Lung (tissue), 12 donors: Measurements from ENCODE around the gene ST6GALNAC5. TPM values are rescaled to one million over a fixed set of nuclear protein-coding genes. Genes with fewer than 3 reads are reported as not detected.

Source experiments
- ATAC-seq: fragments of 200-7000 bp; cut with Tn5 transposase; one replicate; pipeline ENCODE4 v1.9.1; 2020; ENCODE audit warnings: moderate number of reproducible peaks; ENCODE audit not compliant: insufficient read depth, low FRiP score
- DNase-seq, 3 donors: peaks; one replicate each; pipeline ENCODE4 v3.0.0-alpha.2; 2013 to 2017
- H3K27ac ChIP-seq, 2 donors: one replicate each; pipeline ENCODE4 v1.5.1; 2013; ENCODE audit warnings: mild to moderate bottlenecking in 2 of 2, moderate library complexity in 2 of 2, control low read depth in 1 of 2, inconsistent platforms in 1 of 2, low read depth in 1 of 2, low read length in 1 of 2
- H3K27me3 ChIP-seq, 3 donors: one replicate each; pipeline ENCODE4 v1.5.1; 2013; ENCODE audit warnings: low read length in 2 of 3; ENCODE audit not compliant: control insufficient read depth in 3 of 3, insufficient read depth in 3 of 3
- H3K36me3 ChIP-seq, 4 donors: one replicate each; pipeline ENCODE4 v1.5.1; 2013; ENCODE audit warnings: low read length in 4 of 4, mild to moderate bottlenecking in 1 of 4, moderate library complexity in 1 of 4; ENCODE audit not compliant: control insufficient read depth in 4 of 4, insufficient read depth in 4 of 4
- H3K4me1 ChIP-seq, 5 donors: one replicate each; pipeline ENCODE4 v1.5.1; 2013; ENCODE audit warnings: low read length in 5 of 5, mild to moderate bottlenecking in 2 of 5, moderate library complexity in 1 of 5; ENCODE audit not compliant: control insufficient read depth in 5 of 5, insufficient read depth in 5 of 5
- H3K4me3 ChIP-seq: one replicate; pipeline ENCODE4 v1.5.1; 2013; ENCODE audit warnings: mild to moderate bottlenecking, control low read depth, moderate library complexity
- H3K9ac ChIP-seq, 2 donors: one replicate each; pipeline ENCODE4 v1.5.1; 2013; ENCODE audit warnings: low read length in 2 of 2, control low read depth in 1 of 2; ENCODE audit not compliant: insufficient read depth in 1 of 2
- H3K9me3 ChIP-seq, 4 donors: one replicate each; pipeline ENCODE4 v1.5.1; 2013; ENCODE audit warnings: low read length in 3 of 4, mild to moderate bottlenecking in 1 of 4, moderate library complexity in 1 of 4; ENCODE audit not compliant: control insufficient read depth in 4 of 4, insufficient read depth in 3 of 4
- WGBS, 2 donors: extraction: QIAGEN DNeasy Blood & Tissue Kit; methylation state at CpG; one replicate each; pipeline ENCODE4 v1.1.7; 2013; 5-methylcytosine and 5-hydroxymethylcytosine counted together
- polyA plus RNA-seq, 2 donors: library from polyadenylated mRNA; stranded (reverse); fragments of 200-250 nt; gene quantifications; one replicate each; pipeline ENCODE4 v1.2.1, GENCODE V29; 2013
- total RNA-seq, 2 donors: library from RNA; depleted of rRNA in 1 of 2; stranded (reverse); fragments of >200 nt in 1 of 2; gene quantifications; one replicate each; pipeline ENCODE4 v1.2.1, GENCODE V29; 2014 to 2021
- TF ChIP-seq, protein P1 (sequence below): IDR thresholded peaks from 2 replicates; pipeline ENCODE4 v1.5.1; 2012; ENCODE audit warnings: mild to moderate bottlenecking; ENCODE audit errors: control extremely low read depth, extremely low read depth
- donor health status: control.
- donor health status: control.
- donor health status: Bipolar disorder and iron deficiency.
- donor health status: healthy.
- donor health status: DM: yes; HTN: yes; CAD: no.

Gene ST6GALNAC5
- total and polyA plus RNA-seq, 4 donors, result 3.6 to 45.8 (median 15.9) TPM

- TF ChIP-seq, protein P1, sequence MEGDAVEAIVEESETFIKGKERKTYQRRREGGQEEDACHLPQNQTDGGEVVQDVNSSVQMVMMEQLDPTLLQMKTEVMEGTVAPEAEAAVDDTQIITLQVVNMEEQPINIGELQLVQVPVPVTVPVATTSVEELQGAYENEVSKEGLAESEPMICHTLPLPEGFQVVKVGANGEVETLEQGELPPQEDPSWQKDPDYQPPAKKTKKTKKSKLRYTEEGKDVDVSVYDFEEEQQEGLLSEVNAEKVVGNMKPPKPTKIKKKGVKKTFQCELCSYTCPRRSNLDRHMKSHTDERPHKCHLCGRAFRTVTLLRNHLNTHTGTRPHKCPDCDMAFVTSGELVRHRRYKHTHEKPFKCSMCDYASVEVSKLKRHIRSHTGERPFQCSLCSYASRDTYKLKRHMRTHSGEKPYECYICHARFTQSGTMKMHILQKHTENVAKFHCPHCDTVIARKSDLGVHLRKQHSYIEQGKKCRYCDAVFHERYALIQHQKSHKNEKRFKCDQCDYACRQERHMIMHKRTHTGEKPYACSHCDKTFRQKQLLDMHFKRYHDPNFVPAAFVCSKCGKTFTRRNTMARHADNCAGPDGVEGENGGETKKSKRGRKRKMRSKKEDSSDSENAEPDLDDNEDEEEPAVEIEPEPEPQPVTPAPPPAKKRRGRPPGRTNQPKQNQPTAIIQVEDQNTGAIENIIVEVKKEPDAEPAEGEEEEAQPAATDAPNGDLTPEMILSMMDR, result no peak
- ATAC-seq (no peak), DNase-seq (no peak)
- Histone ChIP-seq H3K27me3 (no peaks in the 10 kb centered on the region), H3K4me3 (no peak overlapping the region), H3K9me3 (no peaks in the 10 kb centered on the region), H3K9ac (no peak overlapping the region), H3K27ac (no peak overlapping the region), H3K4me1 (peaks cover 0 to 2% (median 0%) of the 10 kb centered on the region in 5 donors), H3K36me3 (no peaks in the 10 kb centered on the region)
- WGBS, 2 donors, result 80 to 81% methylated on average over 2 of the region's 2 CpGs
Observed at GRCh38 chr1:77026135-77026534, 158.9 kb downstream of the ST6GALNAC5 start.

GRCh38 chr1:77026640-77027039 is 159.4 kb downstream of the ST6GALNAC5 start:
- no peaks in the 10 kb centered on the region for H3K36me3 ChIP-seq
- H3K4me1 ChIP-seq, result peaks cover 0 to 2% (median 0%) of the 10 kb centered on the region in 5 donors
- DNase-seq, result no peak
- 98 to 100% methylated on average over 1 of the region's 1 CpG for WGBS, 2 donors
- no peaks in the 10 kb centered on the region for H3K27me3 ChIP-seq
- H3K9me3 ChIP-seq, result no peaks in the 10 kb centered on the region
- no peak overlapping the region for H3K27ac ChIP-seq
- ATAC-seq, result no peak
- H3K9ac ChIP-seq, result no peak overlapping the region
- H3K4me3 ChIP-seq, result no peak overlapping the region
- TF ChIP-seq, protein P1, result no peak

GRCh38 chr1:77027847-77028246 is 160.6 kb downstream of the ST6GALNAC5 start:
- H3K27ac ChIP-seq, result no peak overlapping the region
- no peak overlapping the region for H3K9ac ChIP-seq
- no peak for ATAC-seq
- no peaks in the 10 kb centered on the region for H3K9me3 ChIP-seq
- no peaks in the 10 kb centered on the region for H3K36me3 ChIP-seq
- WGBS, 2 donors, result 52 to 68% methylated on average over 1 of the region's 1 CpG
- no peaks in the 10 kb centered on the region for H3K27me3 ChIP-seq
- no peak overlapping the region for H3K4me3 ChIP-seq
- DNase-seq, result no peak
- H3K4me1 ChIP-seq, result peaks cover 0 to 2% (median 0%) of the 10 kb centered on the region in 5 donors
- TF ChIP-seq, protein P1, result no peak
